Neuronal stem cell (in vitro differentiated cells): ENCODE results near the gene OR4N2.
"Not testable (repeated sequence)": the region's sequence is repeated elsewhere in the genome, so short reads cannot be mapped to it uniquely, and the experiment has no call there.

ENCODE experiments used
- DNase-seq: peaks from one replicate; pipeline ENCODE4 v3.0.0-alpha.2; 2013; ENCODE audit warnings: low spot score
- H2AFZ ChIP-seq: one replicate; pipeline ENCODE4 v1.6.1; 2013; ENCODE audit warnings: mild to moderate bottlenecking, low read length, inconsistent platforms
- H2AK5ac ChIP-seq: 2 replicates; pipeline ENCODE4 v1.6.1; 2013; ENCODE audit warnings: low read depth, mild to moderate bottlenecking, inconsistent platforms, low read length, moderate library complexity, mixed read lengths
- H2BK120ac ChIP-seq: 2 replicates; pipeline ENCODE4 v1.6.1; 2013; ENCODE audit warnings: low read depth, mild to moderate bottlenecking, inconsistent platforms, low read length, moderate library complexity, mixed read lengths
- H2BK12ac ChIP-seq: one replicate; pipeline ENCODE4 v1.6.1; 2013; ENCODE audit warnings: low read length, inconsistent platforms
- H2BK15ac ChIP-seq: 2 replicates; pipeline ENCODE4 v1.6.1; 2013; ENCODE audit warnings: mild to moderate bottlenecking, low read length, inconsistent platforms, mixed read lengths
- H2BK5ac ChIP-seq: one replicate; pipeline ENCODE4 v1.6.1; 2013; ENCODE audit warnings: inconsistent platforms, mild to moderate bottlenecking, low read length, moderate library complexity
- H3K14ac ChIP-seq: one replicate; pipeline ENCODE4 v1.6.1; 2013; ENCODE audit warnings: low read length, inconsistent platforms
- H3K18ac ChIP-seq: 2 replicates; pipeline ENCODE4 v1.6.1; 2013; ENCODE audit warnings: low read length, inconsistent platforms
- H3K23ac ChIP-seq: 2 replicates; pipeline ENCODE4 v1.6.1; 2013; ENCODE audit warnings: low read depth, mild to moderate bottlenecking, mixed read lengths, low read length, inconsistent platforms; ENCODE audit not compliant: poor library complexity
- H3K27ac ChIP-seq: replicated peaks from 3 replicates; pipeline ENCODE4 v1.5.1; 2013; ENCODE audit warnings: low read length, inconsistent platforms
- H3K27me3 ChIP-seq, 3 experiments: 2 replicates each; pipeline ENCODE4 v1.6.1; 2013; ENCODE audit warnings: low read length in 3 of 3, mild to moderate bottlenecking in 2 of 3, inconsistent platforms in 1 of 3, low read depth in 1 of 3, mixed read lengths in 1 of 3, moderate library complexity in 1 of 3; ENCODE audit not compliant: control insufficient read depth in 3 of 3, insufficient read depth in 3 of 3
- H3K36me3 ChIP-seq, 2 donors: replicated peaks in 1 of 2; 2 replicates each; pipeline ENCODE4 v1.6.1; 2013; ENCODE audit warnings: low read length in 2 of 2; ENCODE audit not compliant: control insufficient read depth in 2 of 2, insufficient read depth in 2 of 2
- H3K4ac ChIP-seq: 2 replicates; pipeline ENCODE4 v1.6.1; 2013; ENCODE audit warnings: inconsistent platforms, mild to moderate bottlenecking, low read length, moderate library complexity
- H3K4me1 ChIP-seq, 2 donors: 1 replicate in 1 of 2; 2 replicates in 1 of 2; pipeline ENCODE4 v1.6.1; 2013; ENCODE audit warnings: low read length in 2 of 2, low read depth in 1 of 2; ENCODE audit not compliant: control insufficient read depth in 2 of 2, insufficient read depth in 1 of 2
- H3K4me2 ChIP-seq: one replicate; pipeline ENCODE4 v1.6.1; 2013; ENCODE audit warnings: mild to moderate bottlenecking, low read length, inconsistent platforms; ENCODE audit not compliant: insufficient read depth, poor library complexity, severe bottlenecking
- H3K4me3 ChIP-seq, 2 donors: 2 replicates each; pipeline ENCODE4 v1.5.1; 2013; ENCODE audit warnings: low read length in 2 of 2, mild to moderate bottlenecking in 2 of 2, inconsistent platforms in 1 of 2, moderate library complexity in 1 of 2
- H3K79me1 ChIP-seq: one replicate; pipeline ENCODE4 v1.6.1; 2013; ENCODE audit warnings: low read depth, mild to moderate bottlenecking, inconsistent platforms, low read length, moderate library complexity
- H3K9ac ChIP-seq: one replicate; pipeline ENCODE4 v1.6.1; 2013; ENCODE audit warnings: mild to moderate bottlenecking, low read depth, low read length, inconsistent platforms; ENCODE audit not compliant: poor library complexity
- H3K9me3 ChIP-seq, 2 donors: replicated peaks in 1 of 2; 2 replicates each; pipeline versions ENCODE3 to v1.6.1; 2013; ENCODE audit warnings: low read length in 2 of 2, mild to moderate bottlenecking in 2 of 2, inconsistent platforms in 1 of 2, low read depth in 1 of 2, mixed read lengths in 1 of 2, moderate library complexity in 1 of 2; ENCODE audit not compliant: control insufficient read depth in 2 of 2, insufficient read depth in 1 of 2
- H4K8ac ChIP-seq: one replicate; pipeline ENCODE4 v1.6.1; 2013; ENCODE audit warnings: low read depth, mild to moderate bottlenecking, inconsistent platforms, low read length, moderate library complexity
- H4K91ac ChIP-seq: one replicate; pipeline ENCODE4 v1.6.1; 2013; ENCODE audit warnings: low read length, low read depth, mild to moderate bottlenecking, inconsistent platforms; ENCODE audit not compliant: poor library complexity
- WGBS, 2 donors: extraction: QIAGEN DNeasy Blood & Tissue Kit; methylation state at CpG; one replicate each; pipeline ENCODE4 v1.1.7; 2013; ENCODE audit warnings: missing lambda C conversion rate in 2 of 2, mixed read lengths in 1 of 2; ENCODE audit not compliant: insufficient read length in 2 of 2, insufficient replicate concordance in 1 of 2; ENCODE audit errors: extremely low coverage in 2 of 2; 5-methylcytosine and 5-hydroxymethylcytosine counted together

The OR4N2 gene

GRCh38 chr14:19800282-19801117 is 3.1 kb upstream of the OR4N2 start:
- Histone ChIP-seq H2BK15ac (no peak overlapping the region), H3K9me3 (peaks cover 0 to 13% of the 10 kb centered on the region in 2 donors), H3K23ac (no peak overlapping the region), H3K4me1 (no peaks in the 10 kb centered on the region), H2AFZ (peak overlapping the region; percentile 51), H3K9ac (no peak overlapping the region), H3K4ac (no peak overlapping the region), H2BK5ac (no peak overlapping the region), H3K18ac (no peak overlapping the region), H3K4me3 (no peak overlapping the region), H3K14ac (no peak overlapping the region), H3K79me1 (no peaks in the 10 kb centered on the region), H2BK12ac (no peak overlapping the region), H3K4me2 (no peak overlapping the region), H4K8ac (no peak overlapping the region), H4K91ac (no peak overlapping the region), H3K27me3 (no peaks in the 10 kb centered on the region), H2AK5ac (no peak overlapping the region), H3K27ac (no peak overlapping the region), H3K36me3 (no peaks in the 10 kb centered on the region), H2BK120ac (no peak overlapping the region)
- no CpG with 5 or more reads among the region's 17 CpGs for WGBS, 2 donors
- no peak for DNase-seq

- Histone ChIP-seq H3K9ac (no peak overlapping the region), H3K27me3 (no peaks in the 10 kb centered on the region), H3K79me1 (no peaks in the 10 kb centered on the region), H3K4me2 (no peak overlapping the region), H3K9me3 (peaks cover 0 to 13% of the 10 kb centered on the region in 2 donors), H3K18ac (no peak overlapping the region), H2BK15ac (no peak overlapping the region), H3K4me3 (no peak overlapping the region), H3K36me3 (no peaks in the 10 kb centered on the region), H4K91ac (no peak overlapping the region), H4K8ac (no peak overlapping the region), H2BK5ac (no peak overlapping the region), H3K27ac (no peak overlapping the region), H3K4me1 (no peaks in the 10 kb centered on the region), H3K23ac (no peak overlapping the region), H2BK12ac (no peak overlapping the region), H2AK5ac (no peak overlapping the region), H2AFZ (peak overlapping the region; percentile 51), H3K14ac (no peak overlapping the region), H3K4ac (no peak overlapping the region), H2BK120ac (no peak overlapping the region)
- WGBS, 2 donors = no CpG with 5 or more reads among the region's 13 CpGs
- DNase-seq = no peak
Observed at GRCh38 chr14:19801118-19801464, 2.5 kb upstream of the OR4N2 start.

- H2BK120ac ChIP-seq, H3K79me1 ChIP-seq, H3K4me2 ChIP-seq, H2BK15ac ChIP-seq, H2BK12ac ChIP-seq, H4K8ac ChIP-seq, H2AFZ ChIP-seq, H2AK5ac ChIP-seq, H3K27ac ChIP-seq, H3K9ac ChIP-seq, H3K14ac ChIP-seq, H3K23ac ChIP-seq, H3K4me1 ChIP-seq, H2BK5ac ChIP-seq, H3K4me3 ChIP-seq, H3K9me3 ChIP-seq, H3K4ac ChIP-seq, DNase-seq, H3K36me3 ChIP-seq, H3K27me3 ChIP-seq, H3K18ac ChIP-seq, H4K91ac ChIP-seq: not testable (repeated sequence)
- WGBS, 2 donors = no CpG with 5 or more reads among the region's 4 CpGs
Observed at GRCh38 chr14:19813171-19813920, 9.8 kb downstream of the OR4N2 start.

- H3K23ac ChIP-seq, H3K9me3 ChIP-seq, H3K79me1 ChIP-seq, H3K27me3 ChIP-seq, H3K4me3 ChIP-seq, H2AK5ac ChIP-seq, H3K27ac ChIP-seq, H4K91ac ChIP-seq, H2BK12ac ChIP-seq, H3K9ac ChIP-seq, H3K4me2 ChIP-seq, H2BK15ac ChIP-seq, H2BK5ac ChIP-seq, H3K4me1 ChIP-seq, H4K8ac ChIP-seq, DNase-seq, H3K18ac ChIP-seq, H2BK120ac ChIP-seq, H3K4ac ChIP-seq, H3K36me3 ChIP-seq, H3K14ac ChIP-seq, H2AFZ ChIP-seq: not testable (repeated sequence)
- no CpG with 5 or more reads among the region's 1 CpG for WGBS, 2 donors
Observed at GRCh38 chr14:19819879-19820278, 16.3 kb downstream of the OR4N2 start.
